Esophagus squamous epithelium (tissue), 5 donors: ENCODE results near the gene SELENBP1. TPM values are rescaled to one million over a fixed set of nuclear protein-coding genes. Genes with fewer than 3 reads are reported as not detected.

Experiments
- DNase-seq: peaks from one replicate; lab custom pipeline; 2025; lab: John Stamatoyannopoulos, UW
- H3K27ac ChIP-seq, 4 donors: fragments of 200-600 bp; sonication (generic); one replicate each; pipeline ENCODE4 v1.5.1; 2016 to 2019; ENCODE audit warnings: mild to moderate bottlenecking in 1 of 4
- H3K27me3 ChIP-seq, 4 donors: fragments of 200-600 bp; sonication (generic); 1 replicate in 3 of 4; 2 replicates in 1 of 4; pipeline versions ENCODE4 v1.5.1 to v1.6.0; 2017 to 2021; ENCODE audit warnings: antibody characterized with exemption in 1 of 4
- H3K36me3 ChIP-seq, 3 donors: fragments of 200-600 bp; sonication (generic); one replicate each; pipeline ENCODE4 v1.5.1; 2016 to 2019
- H3K4me1 ChIP-seq, 3 donors: fragments of 200-600 bp; sonication (generic); one replicate each; pipeline ENCODE4 v1.5.1; 2017 to 2019
- H3K4me3 ChIP-seq, 4 donors: fragments of 200-600 bp; sonication (generic); 1 replicate in 3 of 4; 2 replicates in 1 of 4; pipeline ENCODE4 v1.5.1; 2016 to 2019; ENCODE audit warnings: mild to moderate bottlenecking in 2 of 4, moderate library complexity in 1 of 4
- H3K9me3 ChIP-seq, 3 donors: fragments of 200-600 bp; sonication (generic); one replicate each; pipeline ENCODE4 v1.5.1; 2016 to 2019
- POLR2A ChIP-seq, 4 donors: fragments of 450-650 bp; IDR thresholded peaks; one replicate each; pipeline ENCODE4 v1.6.1; 2017; ENCODE audit warnings: antibody characterized with exemption in 4 of 4, mild to moderate bottlenecking in 4 of 4, moderate library complexity in 3 of 4
- WGBS, 2 donors: methylation state at CpG; one replicate each; pipeline ENCODE4 v1.1.5; 2018; 5-methylcytosine and 5-hydroxymethylcytosine counted together
- intact Hi-C: fragments of 100-400 bp; cut with DNase I; formaldehyde crosslinking; loops from one replicate; pipeline ENCODE4 v1.15.0; 2022
- total RNA-seq, 4 donors: library from RNA; depleted of rRNA; stranded (reverse); fragments of >200 nt; gene quantifications; one replicate each; pipeline ENCODE4 v1.1.0, GENCODE V29; 2016
- TF ChIP-seq, protein P1 (sequence below), 6 experiments: fragments of 450-650 bp in 4 of 6; fragments of 200-600 bp in 2 of 6; sonication (generic) in 2 of 6; IDR thresholded peaks; one replicate each; pipeline ENCODE4 v1.5.1; 2016 to 2019; ENCODE audit warnings: antibody characterized with exemption in 6 of 6, mild to moderate bottlenecking in 4 of 6, moderate library complexity in 4 of 6
- donor health status: DM: yes; HTN: yes; CAD: no.

Gene SELENBP1
- total RNA-seq, 4 donors from 2014 or later: 6.3 to 38.3 (median 28.3) TPM

DNA sequence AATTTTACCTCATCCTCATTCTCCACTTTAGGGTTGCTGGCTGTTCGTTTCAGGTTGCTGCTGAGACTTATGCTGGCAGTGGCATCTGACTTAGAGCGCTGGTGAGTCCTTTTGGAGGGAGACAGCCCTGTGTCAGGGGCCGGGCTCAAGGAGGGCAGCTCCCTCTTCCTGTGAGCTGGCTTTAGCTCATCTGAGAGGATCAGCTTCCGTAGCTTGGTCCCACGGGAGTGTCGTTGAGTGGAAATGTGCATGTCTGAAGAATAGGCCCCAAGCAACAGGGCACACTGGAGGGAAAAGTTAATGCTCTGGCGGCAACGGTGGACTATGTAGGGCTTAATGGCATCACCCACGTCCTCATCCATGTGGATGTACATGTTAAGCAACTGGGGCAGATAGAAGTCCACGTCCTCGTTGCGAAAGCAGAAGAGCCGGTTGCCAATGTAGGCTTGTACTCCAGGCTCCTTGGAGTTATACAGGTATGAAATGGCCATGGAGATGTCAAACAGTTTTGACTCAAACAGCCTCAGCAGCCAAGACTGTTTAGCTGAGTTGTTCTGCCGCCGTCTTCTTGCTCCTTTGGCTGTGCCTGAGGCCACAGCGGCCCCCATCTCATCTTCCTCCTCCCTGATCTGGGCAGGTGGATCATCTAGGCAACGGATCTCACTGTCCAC lies 56.8 kb downstream of the SELENBP1 start:
- 92 to 94% methylated on average over 11 to 13 of the region's 17 CpGs for WGBS, 2 donors
- TF ChIP-seq, protein P1, sequence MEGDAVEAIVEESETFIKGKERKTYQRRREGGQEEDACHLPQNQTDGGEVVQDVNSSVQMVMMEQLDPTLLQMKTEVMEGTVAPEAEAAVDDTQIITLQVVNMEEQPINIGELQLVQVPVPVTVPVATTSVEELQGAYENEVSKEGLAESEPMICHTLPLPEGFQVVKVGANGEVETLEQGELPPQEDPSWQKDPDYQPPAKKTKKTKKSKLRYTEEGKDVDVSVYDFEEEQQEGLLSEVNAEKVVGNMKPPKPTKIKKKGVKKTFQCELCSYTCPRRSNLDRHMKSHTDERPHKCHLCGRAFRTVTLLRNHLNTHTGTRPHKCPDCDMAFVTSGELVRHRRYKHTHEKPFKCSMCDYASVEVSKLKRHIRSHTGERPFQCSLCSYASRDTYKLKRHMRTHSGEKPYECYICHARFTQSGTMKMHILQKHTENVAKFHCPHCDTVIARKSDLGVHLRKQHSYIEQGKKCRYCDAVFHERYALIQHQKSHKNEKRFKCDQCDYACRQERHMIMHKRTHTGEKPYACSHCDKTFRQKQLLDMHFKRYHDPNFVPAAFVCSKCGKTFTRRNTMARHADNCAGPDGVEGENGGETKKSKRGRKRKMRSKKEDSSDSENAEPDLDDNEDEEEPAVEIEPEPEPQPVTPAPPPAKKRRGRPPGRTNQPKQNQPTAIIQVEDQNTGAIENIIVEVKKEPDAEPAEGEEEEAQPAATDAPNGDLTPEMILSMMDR (IDR thresholded peaks at IDR 0.05): no peak
- TF ChIP-seq POLR2A (IDR thresholded peaks at IDR 0.05): no peak
- Histone ChIP-seq H3K9me3 (no peaks in the 10 kb centered on the region), H3K27me3 (no peaks in the 10 kb centered on the region), H3K27ac (no peak overlapping the region), H3K36me3 (peaks cover 9 to 82% (median 18%) of the 10 kb centered on the region in 3 donors), H3K4me3 (no peak overlapping the region), H3K4me1 (peaks cover 36 to 66% (median 43%) of the 10 kb centered on the region in 3 donors)
- DNase-seq: no peak
- intact Hi-C loops: no loop called here

Other genes with a start within 250 kb of the SELENBP1 start
- 1 to 10 TPM in 3 of 4 donors, under 1 TPM in 1; 0.91 to 3.8 (median 2.0) TPM for gene SEMA6C, start 226.1 kb downstream of the SELENBP1 start, total RNA-seq
- gene TNFAIP8L2, start 216.1 kb downstream of the SELENBP1 start, total RNA-seq: 1 to 10 TPM in 2 of 4 donors, not detected in 2; 2.3 to 5.7 TPM
- 1 to 10 TPM; 4.6 to 8.8 (median 5.9) TPM for gene LYSMD1, start 206.8 kb downstream of the SELENBP1 start, total RNA-seq
- 10 to 100 TPM; 15.2 to 29.8 (median 18.5) TPM for gene SCNM1, start 206.6 kb downstream of the SELENBP1 start, total RNA-seq
- gene TMOD4, start 196.7 kb downstream of the SELENBP1 start, total RNA-seq: not detected
- 10 to 100 TPM; 17.2 to 38.3 (median 29.7) TPM for gene VPS72, start 182.5 kb downstream of the SELENBP1 start, total RNA-seq
- gene PIP5K1A, start 174.2 kb downstream of the SELENBP1 start, total RNA-seq: 10 to 100 TPM; 21.5 to 49.2 (median 36.6) TPM
- 100 to 1,000 TPM in 3 of 4 donors, 10 to 100 TPM in 1; 78.2 to 117 (median 109) TPM for gene PSMD4, start 118.0 kb downstream of the SELENBP1 start, total RNA-seq
- 10 to 100 TPM; 16.5 to 28.5 (median 18.3) TPM for gene ZNF687, start 90.4 kb downstream of the SELENBP1 start, total RNA-seq
- 10 to 100 TPM; 34.0 to 63.4 (median 56.0) TPM for gene PI4KB, start 45.3 kb downstream of the SELENBP1 start, total RNA-seq
- 10 to 100 TPM; 13.2 to 59.6 (median 24.5) TPM for gene RFX5, start 25.5 kb downstream of the SELENBP1 start, total RNA-seq
- gene PSMB4, start 26.9 kb upstream of the SELENBP1 start, total RNA-seq: 100 to 1,000 TPM; 114 to 203 (median 186) TPM
- gene POGZ, start 86.8 kb upstream of the SELENBP1 start, total RNA-seq: 10 to 100 TPM; 16.1 to 45.6 (median 30.4) TPM
- 10 to 100 TPM in 3 of 4 donors, 1 to 10 TPM in 1; 3.3 to 26.1 (median 15.1) TPM for gene CGN, start 138.7 kb upstream of the SELENBP1 start, total RNA-seq
- 10 to 100 TPM; 18.1 to 41.8 (median 32.8) TPM for gene TUFT1, start 167.6 kb upstream of the SELENBP1 start, total RNA-seq
- 10 to 100 TPM; 15.0 to 30.3 (median 17.3) TPM for gene SNX27, start 239.3 kb upstream of the SELENBP1 start, total RNA-seq